ENCODE results near the gene COPB2.
"Not testable (repeated sequence)": the region's sequence is repeated elsewhere in the genome, so short reads cannot be mapped to it uniquely, and the experiment has no call there.

COPB2 gene

GRCh38 chr3:139378587-139379241 is 10.7 kb downstream of the COPB2 start:
- DNase-seq (ENCODE audit: low read depth), result no peak

- no peak for DNase-seq (ENCODE audit: low read depth)
Observed at GRCh38 chr3:139377378-139377777, 12.1 kb downstream of the COPB2 start.

GRCh38 chr3:139374099-139374498 is 15.3 kb downstream of the COPB2 start:
- no peak for DNase-seq (ENCODE audit: low read depth)

GRCh38 chr3:139364549-139364948 is 24.9 kb downstream of the COPB2 start:
- no peak for DNase-seq (ENCODE audit: low read depth)

DNA sequence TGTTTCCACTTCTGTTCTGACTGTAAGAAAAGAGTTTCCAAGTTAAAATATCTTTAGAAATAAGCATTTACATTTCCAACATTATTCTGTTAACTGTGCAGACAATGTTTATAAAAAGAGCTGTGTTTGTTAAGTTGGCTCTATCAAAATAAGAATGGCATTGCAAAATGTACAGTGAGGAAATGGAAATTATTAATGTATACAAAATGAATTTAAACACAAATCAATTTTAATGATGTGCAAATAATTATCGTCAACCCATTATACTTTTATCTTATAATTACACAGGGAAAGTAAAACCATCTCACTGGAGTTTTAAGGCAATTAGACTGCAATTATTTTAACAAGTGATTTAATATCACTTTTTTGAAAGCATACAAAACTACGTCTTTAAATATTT is 28.2 kb downstream of the COPB2 start:
- no peak for DNase-seq (ENCODE audit: low read depth)

GRCh38 chr3:139358841-139359562 is 30.4 kb downstream of the COPB2 start:
- DNase-seq (ENCODE audit: low read depth), result no peak

DNA sequence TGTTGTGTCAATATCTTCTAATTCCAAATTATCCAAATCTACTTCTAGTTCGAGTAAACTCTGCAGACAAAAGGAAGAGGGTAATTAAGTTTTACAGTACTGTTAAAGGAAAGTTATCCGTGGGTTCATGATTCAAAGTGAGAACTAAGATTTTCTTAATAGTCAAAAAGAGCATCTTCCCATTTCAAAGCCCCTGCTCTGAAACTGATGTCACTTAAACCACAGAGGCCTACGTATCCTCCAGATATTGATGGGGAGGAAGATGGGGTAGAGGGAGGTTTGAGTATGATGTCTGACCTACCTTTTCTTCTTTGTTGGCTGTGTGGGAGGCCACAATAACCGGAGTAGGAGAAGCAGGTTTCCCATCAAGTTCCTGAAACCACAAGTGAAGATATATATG is 31.5 kb downstream of the COPB2 start:
- no peak for DNase-seq (ENCODE audit: low read depth)

GRCh38 chr3:139355891-139356290 is 33.6 kb downstream of the COPB2 start:
- no peak for DNase-seq (ENCODE audit: low read depth)

DNA sequence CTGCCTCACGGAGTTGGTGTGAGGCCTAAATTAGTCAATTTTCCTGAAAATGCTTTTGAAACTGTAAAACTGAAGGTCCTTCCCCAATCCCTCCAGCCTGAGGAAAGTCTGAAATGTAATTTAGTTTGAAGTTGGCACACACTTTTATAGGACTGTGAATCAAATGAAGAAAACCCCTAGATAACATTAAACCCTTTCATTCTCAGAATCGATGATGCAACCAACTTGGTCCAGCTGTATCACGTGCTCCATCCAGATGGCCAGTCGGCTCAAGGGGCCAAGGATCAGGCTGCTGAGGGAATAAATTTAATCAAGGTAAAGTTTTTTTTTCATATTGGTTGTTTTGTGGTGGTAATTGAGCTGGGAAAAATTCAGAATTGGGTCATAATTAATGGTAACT is 34.0 kb downstream of the COPB2 start:
- no peak for DNase-seq (ENCODE audit: low read depth)

DNA sequence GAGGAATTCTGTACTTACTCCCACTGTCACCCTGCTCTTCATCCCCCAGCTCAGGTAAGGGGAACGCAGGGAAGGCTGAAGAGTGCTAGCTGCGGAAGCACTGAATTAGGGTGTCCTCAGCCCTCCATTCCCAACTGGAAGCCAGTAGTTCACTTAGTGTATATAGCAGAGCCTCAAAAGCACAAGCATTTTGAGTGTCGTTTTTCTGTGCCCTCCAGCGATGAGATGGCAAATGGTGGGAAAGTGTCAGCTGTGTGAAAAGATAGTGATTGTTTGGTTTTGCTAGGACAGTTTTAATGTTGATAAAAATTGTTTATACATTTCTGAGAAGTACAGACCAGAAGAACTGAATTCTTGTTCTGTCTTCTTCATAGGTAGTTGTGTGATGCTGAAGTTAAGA is 34.8 kb downstream of the COPB2 start:
- no peak for DNase-seq (ENCODE audit: low read depth)

DNA sequence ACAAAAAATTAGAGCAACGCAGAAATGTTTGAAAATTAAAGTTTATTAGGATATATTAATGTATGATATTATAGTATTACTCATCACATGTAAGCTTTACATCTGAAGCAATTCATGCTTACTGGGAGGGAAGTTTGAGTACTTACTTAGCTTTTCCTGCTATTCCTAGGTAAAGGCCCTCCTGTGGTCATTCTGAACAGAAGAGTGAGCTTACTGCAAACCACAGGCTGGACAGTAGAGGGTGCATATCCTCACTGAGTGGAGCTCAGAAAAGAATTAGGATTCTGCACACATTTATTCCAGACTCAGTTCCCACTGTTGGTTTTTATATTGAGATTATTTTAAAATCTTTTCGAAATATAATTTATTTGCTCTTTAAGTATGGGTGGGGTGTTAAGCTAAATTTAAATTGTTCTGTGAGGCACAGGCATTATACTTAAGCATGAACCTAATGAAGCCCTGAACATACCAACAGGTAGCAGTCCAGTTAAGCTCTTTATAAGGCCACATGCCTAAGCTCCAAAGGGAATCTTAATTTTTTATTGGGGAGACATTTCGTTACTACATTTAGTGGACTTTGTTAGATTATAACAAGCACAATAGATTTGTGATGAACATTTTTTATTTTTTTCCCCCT is 35.4 kb downstream of the COPB2 start:
- DNase-seq (ENCODE audit: low read depth), result no peak

DNA sequence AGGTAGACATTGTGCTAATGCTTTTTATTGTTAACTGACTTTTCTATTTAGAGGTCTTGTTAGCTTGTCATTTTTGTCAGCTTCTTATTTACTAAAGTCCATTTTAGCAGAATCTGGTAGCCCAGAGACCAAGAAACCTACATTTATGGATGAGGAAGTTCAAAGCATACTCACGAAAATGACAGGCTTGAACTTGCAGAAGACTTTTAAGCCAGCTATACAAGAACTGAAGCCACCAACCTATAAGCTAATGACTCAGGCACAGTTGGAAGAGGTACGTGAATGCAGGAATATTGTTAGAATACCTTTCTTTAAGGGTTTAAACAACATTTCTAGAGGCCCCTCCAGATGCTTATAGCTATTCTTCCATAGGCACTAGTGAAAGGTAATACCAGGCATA is 42.7 kb downstream of the COPB2 start:
- DNase-seq (ENCODE audit: low read depth), result no peak

DNA sequence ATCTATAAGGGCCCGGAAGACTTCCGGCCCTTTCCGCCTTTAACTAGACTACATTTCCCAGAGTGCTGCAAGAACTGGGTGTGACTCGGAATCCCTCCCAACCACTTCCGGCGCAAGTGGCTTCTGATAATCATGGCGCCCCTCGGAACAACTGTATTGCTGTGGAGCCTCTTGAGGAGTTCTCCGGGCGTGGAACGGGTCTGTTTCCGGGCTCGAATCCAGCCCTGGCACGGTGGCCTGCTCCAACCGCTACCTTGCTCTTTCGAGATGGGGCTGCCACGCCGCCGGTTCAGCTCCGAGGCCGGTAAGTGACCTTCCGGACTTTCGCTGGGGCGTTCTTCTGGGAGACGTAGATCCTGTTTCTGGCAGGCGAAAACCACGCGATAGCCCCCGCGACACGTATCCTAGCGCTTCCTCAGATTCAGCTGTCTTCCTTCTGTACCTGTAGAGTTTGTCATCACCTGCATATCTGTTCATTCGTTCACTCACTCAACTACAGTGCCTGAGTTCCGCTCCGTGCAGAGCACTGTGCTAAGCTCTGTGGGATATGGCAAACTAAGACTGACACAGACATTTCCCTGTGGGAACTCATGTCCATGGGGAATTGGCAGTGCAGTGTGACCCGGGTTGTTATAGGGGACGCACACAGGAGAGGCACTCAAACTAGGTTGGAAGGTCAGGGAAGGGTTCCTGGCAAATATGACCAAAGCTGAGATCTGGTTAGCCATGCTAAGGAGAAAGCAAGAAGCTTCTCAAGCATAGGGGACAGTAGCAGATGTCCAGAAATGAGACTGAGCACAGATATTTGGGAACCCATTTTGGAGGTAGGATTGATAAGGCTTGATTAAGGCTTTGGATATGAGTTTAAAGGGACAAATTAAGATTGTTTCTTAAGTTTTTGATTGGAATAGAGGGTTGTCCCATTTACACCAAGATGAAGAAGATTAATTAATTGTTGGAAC is 45.3 kb downstream of the COPB2 start, which contains the start of gene MRPS22:
TSS of gene MRPS22 (plus strand) at position 126 of the 962 bp plus-strand sequence. CDS start at position 133, 7 bp downstream.
- DNase-seq (ENCODE audit: low read depth), result peak; percentile 71

- DNase-seq (ENCODE audit: low read depth), result no peak
Observed at GRCh38 chr3:139342054-139342453, 47.4 kb downstream of the COPB2 start.

- DNase-seq (ENCODE audit: low read depth), result no peak
Observed at GRCh38 chr3:139340784-139341183, 48.7 kb downstream of the COPB2 start.

DNA sequence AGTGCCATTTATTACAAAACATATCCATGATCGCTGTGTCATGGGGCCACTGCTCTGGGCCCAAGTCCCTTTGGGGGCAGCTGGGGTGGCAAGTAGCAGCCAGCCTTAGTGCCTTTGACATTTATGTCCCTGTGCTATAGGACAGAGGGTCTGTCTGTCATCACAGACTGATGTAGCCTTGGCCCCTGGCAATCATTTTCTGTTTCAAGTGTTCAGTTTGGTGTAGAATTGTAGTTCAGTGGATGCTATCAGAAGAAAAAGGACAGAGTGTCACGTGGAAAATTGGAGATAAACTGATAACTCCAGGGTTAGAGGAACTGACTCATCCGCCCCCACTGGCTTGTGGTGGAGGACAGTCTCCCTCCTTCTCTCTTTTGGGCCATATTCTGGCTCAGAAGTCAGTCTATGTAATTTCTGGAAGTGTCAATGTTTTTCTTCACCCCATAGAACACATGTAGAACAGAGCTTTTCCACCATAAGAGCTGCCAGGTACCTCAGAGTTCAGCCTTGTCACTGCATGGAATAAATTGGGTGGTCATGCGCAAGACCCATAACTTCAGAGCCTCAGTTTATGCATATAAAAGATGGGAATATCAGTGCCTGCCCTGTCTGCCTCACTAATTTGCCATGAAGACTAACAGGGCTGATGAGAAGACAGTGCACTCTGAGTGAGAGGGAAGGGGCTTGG is 50.1 kb downstream of the COPB2 start:
- DNase-seq (ENCODE audit: low read depth), result no peak

GRCh38 chr3:139338405-139338804 is 51.0 kb downstream of the COPB2 start:
- no peak for DNase-seq (ENCODE audit: low read depth)

DNA sequence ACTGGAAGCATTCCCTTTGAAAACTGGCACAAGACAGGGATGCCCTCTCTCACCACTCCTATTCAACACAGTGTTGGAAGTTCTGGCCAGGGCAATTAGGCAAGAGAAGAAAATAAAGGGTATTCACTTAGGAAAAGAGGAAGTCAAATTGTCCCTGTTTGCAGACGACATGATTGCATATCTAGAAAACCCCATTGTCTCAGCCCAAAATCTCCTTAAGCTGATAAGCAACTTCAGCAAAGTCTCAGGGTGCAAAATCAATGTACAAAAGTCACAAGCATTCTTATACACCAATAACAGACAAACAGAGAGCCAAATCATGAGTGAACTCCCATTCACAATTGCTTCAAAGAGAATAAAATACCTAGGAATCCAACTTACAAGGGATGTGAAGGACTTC is 54.8 kb downstream of the COPB2 start:
- not testable (repeated sequence) for DNase-seq (ENCODE audit: low read depth)

GRCh38 chr3:139332092-139332491 is 57.4 kb downstream of the COPB2 start:
- DNase-seq (ENCODE audit: low read depth), result no peak

DNA sequence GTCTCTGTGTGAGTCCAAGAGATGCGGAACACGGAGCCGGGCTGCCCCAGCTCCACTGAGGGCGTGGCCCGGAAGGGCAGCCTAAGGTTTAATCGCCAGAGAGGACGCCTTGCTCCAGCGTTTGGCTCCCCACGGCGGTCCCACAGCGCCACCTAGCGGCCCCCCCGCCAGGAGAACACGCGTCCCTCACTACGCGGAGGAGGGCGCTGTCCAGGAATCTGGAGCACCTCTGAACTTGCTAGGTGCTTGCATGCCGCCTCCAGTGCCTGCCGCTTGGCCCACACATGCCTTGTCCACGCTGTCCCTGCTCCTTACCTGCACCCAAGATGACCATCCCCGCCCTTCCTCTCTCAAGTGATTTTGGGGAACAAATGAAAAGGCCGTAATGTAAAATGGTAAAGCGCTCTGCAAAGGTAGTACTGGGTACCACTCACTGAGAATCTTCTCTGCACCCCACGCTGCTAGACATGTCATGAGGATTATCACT is 60.0 kb downstream of the COPB2 start:
- peak; percentile 68 for DNase-seq (ENCODE audit: low read depth)

DNA sequence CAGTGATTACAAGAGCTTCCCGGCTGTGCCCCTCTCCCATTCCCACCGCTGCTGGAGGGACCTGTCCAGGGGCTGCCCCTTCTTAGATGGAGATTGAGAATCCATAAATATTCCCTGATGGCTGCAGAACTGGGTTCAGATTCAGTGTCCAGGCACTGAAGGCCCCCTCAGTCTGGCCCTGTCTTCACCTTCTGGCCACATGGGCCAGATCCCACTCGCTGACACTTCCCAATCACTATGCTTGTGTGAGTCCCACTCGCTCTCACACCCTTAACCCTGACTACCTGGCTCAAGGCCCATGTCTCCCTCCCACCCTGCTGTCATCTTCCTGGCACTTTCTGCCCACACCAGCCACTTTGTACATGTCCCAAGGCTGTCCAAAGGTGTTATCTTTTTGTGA is 61.1 kb downstream of the COPB2 start:
- no peak for DNase-seq (ENCODE audit: low read depth)
